RPMI7951 (cell line): ENCODE results near the gene YWHAQ. TPM values are rescaled to one million over a fixed set of nuclear protein-coding genes. Genes with fewer than 3 reads are reported as not detected.
"Not testable (repeated sequence)": the region's sequence is repeated elsewhere in the genome, so short reads cannot be mapped to it uniquely, and the experiment has no call there.

Experiments used
- DNase-seq: peaks from one replicate; pipeline ENCODE4 v3.0.0-alpha.2; 2012; ENCODE audit warnings: low read depth
- total RNA-seq: library from RNA; depleted of rRNA; stranded (reverse); fragments of >200 nt; shearing (Covaris generic); gene quantifications from 2 replicates; pipeline ENCODE4 v1.2.3, GENCODE V29; 2014

Gene YWHAQ
- total RNA-seq, 1 experiment from 2014 or later, result 1,267 TPM

DNA sequence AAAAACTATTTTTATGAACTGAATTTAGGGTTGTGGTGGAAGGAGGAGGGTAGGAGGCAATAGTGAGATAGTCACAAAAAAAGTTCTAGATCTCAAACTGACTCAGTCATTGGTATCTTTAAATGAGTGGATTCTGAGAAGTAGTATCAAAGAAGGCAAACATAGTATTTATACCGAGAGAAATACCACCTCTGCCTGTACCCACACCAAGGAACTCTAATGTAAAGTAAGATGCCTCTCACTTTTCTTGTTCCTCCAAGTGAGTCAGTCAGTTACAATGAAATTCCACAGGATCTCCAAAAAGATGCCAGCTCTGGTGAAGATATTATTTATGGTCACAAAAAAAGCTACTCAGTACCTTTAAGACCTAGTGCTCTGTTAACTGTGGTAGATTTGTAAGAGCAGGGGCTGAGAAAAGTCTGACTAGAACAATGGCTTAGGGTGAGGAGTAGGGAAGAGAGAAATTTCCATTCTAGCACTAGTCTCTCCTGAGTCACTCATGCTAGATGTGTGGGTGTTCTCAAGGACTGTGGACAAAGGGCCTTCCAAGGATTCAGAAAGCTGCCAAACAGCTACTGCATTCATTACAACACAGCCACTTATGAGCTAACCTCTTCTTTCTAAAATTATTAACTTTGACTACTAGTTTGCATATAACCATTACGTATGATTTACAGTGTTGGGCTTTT is 36.3 kb downstream of the YWHAQ start:
- peak; percentile 85 for DNase-seq

DNA sequence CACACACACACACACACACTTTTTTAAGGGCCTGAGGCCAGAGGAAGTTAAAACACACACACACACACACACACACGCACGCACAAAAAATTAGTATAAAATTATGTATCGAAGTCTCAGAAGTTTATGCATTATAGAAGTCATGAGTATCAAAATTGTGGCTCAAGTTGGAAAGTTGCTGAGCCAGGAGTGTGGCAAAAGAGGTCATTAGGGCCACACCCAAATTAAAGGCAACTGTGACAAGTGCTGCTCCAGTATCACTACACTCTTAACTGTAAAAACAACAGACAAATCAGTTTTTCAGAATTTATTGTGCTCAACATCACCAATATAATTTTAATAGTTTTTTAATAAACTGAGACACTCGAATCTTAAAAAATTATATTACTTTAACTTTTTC is 36.9 kb downstream of the YWHAQ start:
- DNase-seq, result no peak

DNA sequence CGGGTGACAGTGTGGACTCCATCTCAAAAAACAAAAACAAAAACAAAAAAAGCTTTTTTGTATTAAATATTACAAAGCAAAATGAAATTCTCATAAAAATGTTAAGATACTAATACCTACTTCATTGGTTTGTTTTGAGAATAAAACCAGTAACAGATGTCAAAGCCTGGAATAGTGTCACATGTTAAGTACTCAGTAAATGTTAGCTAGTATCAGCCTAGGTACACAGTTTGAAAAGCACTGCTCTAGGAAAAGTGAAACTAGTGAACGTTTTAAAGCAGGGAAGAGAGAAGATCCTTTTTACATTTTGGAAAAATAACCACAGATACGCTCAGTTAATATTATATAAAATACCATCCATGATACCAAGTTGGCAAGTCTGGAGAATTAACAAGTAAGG is 38.1 kb downstream of the YWHAQ start:
- no peak for DNase-seq

DNA sequence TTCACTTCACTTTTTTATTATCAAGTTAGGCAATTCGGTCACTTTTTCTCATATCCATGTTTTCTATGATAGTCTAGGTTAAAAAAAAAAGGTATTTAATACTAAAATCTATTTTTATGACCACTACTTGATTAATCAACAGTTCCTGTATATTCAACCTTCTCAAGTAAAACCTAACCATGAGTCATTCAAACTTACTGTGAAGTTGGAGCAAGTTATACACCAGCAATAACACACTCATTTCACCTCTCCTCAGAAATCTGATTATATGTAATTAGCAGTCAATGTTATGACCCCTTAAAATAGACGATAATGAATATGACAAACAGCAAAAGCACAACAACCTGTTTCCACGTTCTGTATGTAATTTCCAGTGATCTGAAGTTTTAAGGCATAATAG is 40.2 kb downstream of the YWHAQ start:
- DNase-seq, result no peak

DNA sequence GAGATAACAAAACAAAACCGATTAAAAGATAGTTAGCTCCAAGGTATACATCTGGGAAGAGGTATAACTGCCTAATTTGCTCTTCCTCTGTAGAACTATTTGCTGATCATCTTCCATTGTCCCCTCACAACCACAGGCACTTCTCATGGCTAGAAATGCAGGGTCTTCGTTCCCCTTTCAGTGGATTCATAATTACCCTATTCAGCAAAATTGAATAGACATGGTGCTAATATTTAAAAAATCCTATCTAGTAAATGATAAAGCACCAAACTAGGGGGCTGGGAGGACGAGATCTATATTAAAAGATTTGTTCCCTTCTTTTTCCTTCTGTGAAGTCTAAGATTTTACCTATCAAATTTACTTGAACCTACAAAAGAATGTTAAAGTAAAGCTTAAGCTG is 44.3 kb downstream of the YWHAQ start:
- DNase-seq, result no peak

DNA sequence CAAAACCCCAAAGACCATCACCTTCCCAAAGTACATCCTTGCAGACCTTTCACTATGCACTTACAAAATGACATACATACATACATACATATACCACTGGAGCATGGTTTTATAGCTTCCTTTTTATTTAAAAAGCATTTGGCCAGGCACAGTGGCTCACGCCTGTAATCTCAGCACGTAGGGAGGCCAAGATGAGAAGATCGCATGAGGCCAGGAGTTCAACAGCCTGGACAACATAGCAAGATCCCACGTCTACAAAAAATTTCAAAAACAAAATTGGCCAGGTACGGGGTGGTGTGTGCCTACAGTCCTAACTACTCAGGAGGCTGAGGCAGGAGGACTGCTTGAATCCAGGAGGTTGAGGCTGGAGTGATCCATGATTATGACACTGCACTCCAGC is 45.3 kb downstream of the YWHAQ start:
- DNase-seq, result no peak

DNA sequence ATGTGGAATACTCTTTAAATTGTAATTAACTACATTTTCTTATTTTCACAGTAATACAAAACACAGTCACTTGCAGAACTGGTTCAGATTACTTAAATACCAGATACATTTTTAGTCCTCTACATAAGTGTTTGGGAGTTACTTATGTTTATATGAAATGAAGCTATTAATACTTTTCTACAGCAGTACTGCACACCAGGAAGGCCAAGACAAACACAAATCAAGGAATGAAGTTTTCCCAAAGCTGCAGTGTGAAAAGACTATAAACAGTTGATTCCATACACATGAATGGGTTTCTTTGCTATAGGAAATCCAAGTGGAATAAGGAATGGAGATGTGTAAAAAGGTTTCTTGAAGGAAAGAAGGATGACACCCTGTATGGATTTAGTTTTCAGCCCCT is 45.9 kb downstream of the YWHAQ start:
- DNase-seq, result not testable (repeated sequence)

DNA sequence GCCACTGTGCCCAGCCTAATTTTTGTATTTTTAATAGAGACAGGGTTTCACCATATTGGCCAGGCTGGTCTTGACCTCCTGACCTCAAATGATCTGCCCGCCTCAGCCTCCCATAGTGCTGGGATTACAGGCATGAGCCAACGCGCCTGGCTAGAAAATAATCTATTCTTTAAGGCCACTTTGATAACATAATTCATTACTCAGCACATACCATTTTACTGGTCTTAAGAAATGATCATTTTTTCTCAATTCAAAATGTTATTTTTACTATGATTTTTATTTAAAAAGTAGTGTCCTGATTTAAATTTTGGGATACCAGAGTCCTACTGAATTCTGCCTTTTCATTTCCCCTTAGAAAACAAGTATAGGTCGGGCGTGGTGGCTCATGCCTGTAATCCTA is 48.2 kb downstream of the YWHAQ start:
- no peak for DNase-seq

DNA sequence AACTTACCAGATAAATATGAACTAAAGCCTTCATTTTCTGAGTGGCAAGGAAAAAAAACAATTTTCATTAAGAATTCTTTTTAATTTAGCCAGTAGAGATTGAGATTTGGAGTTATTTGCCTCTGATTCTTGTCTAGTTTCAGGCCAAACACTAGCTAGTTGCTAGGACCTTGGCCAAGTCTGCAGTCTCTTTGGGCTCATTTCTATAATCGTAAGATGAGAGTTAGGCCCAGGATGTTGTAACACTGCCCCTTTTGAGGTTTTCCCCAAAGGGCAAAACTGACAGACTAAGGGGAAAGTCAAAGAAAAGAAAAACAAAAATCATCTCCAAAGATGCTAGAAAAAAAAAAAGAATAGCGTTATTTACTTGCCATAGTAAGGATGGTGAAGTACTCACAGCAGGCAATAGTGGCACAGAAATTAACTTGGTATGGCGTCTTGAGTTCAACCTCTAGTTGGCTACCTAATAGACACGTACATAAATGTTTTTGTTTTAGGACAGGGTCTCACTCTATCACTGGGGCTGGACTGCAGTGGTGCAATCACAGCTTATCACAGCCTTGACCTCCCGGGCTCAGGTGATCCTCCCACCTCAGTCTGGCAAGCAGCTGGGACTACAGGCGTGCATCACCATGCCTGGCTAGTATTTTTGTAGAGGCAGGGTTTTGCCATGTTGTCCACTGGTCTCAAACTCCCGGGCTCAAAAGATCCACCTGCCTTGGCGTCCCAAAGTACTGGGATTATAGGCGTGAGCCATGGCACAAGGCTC is 52.1 kb downstream of the YWHAQ start:
- no peak for DNase-seq

DNA sequence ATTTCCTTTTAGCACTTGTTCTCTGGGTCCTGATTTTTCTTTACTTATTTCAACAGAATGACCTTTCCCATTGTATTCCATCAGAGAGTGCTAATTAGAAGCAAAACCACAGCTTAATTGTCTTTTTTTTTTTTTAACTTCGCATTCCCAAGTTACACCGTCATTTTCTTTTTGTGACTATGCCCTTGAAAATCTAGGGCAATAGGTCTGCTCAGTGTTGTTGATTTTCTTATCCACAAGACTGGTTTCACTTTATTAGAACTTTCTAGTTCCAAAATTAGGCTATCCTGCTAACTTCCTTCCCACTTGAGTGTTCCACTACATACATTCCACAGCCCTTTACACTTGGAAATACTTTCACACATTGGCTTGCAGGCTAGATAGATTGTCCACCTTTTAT is 56.5 kb downstream of the YWHAQ start:
- DNase-seq, result no peak

DNA sequence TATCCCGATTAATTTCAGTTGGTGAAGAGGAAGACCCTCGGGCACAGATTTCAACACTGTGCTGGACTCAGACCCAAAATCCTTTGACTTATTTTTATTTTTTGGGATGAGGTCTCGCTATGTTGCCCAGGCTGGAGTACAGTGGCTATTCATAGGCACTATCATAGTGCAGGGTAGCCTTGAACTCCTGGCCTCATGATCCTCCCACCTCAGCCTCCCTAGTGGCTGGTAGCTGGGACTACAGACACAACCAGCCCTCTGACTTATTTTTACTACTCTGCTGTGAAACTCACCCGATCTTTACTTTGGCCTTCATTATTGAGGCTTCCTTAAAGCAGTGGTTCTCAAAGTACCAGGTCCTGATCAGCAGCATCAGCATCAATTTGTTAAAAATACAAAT is 57.0 kb downstream of the YWHAQ start:
- no peak for DNase-seq

DNA sequence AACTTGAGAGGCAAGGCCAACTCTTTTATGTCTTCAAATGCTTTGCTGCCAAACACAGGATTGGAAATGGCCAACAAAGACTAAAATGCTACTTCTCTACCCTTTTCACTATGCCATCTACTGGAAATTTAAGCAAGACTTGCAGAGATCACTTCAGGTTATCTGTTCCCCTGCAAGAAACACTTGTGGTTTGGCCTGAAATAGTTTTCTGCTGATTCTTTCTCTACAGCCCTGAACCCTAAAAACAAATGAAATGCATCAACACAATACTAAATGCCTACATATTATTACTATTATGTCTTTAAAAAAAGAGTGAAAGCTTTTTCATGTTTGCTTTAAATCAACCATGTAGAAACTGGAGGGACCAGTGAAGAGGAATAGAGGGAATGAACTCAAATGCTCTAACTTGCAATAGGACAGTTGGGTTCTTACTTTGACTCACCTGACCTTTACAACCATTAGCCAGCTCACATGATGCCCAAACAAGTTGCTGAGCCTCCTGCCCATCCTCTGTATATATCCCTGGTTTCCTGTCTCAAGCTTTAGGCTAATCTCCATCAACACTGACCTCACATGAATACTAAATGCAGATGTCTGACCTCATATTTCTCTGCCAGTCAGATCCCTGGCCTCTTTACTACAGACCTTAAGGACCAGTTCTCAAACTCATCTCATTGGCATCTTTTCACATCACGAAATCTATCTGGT is 57.6 kb downstream of the YWHAQ start:
- DNase-seq, result peak; percentile 60

DNA sequence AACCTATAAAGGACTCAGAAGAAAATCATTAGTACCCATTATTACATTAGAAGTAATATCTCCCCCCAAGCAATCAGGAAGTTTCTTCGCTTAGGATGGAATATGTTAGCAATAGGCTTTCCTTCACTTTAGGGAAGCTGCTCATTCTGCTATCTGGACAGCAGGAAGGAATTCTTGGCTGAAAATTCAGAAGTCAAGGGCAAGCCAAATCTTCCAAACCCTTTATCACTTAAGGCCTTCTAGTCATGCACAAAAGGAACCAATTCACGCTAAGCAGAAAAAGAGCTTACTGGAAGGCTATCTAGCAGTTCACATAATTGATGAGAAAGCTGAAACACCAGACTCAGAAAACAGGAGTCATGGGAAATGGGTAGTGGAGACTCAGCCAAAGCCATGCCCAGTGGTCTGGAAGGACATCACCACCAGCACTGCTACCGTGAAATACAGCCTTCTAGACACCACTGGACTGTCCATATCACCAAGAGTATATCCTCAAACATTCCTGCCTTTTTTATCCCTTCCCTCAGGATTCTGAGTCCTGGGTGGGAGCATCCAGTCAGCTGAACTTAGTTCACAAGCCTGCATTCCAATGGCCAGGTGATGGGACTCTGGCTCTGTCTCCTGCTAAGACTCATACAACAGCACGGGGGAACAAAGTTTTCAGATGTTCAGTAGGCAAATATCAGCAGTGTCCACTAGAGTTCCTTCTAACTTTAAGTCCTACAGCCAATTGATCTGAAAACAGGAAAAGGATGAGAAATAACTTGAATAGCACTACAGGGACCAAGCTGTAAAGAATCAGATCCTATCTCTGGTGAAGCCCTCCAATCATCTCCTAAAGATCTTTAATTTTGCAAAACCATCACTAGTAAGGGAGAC is 60.4 kb downstream of the YWHAQ start:
- peak; percentile 31 for DNase-seq

DNA sequence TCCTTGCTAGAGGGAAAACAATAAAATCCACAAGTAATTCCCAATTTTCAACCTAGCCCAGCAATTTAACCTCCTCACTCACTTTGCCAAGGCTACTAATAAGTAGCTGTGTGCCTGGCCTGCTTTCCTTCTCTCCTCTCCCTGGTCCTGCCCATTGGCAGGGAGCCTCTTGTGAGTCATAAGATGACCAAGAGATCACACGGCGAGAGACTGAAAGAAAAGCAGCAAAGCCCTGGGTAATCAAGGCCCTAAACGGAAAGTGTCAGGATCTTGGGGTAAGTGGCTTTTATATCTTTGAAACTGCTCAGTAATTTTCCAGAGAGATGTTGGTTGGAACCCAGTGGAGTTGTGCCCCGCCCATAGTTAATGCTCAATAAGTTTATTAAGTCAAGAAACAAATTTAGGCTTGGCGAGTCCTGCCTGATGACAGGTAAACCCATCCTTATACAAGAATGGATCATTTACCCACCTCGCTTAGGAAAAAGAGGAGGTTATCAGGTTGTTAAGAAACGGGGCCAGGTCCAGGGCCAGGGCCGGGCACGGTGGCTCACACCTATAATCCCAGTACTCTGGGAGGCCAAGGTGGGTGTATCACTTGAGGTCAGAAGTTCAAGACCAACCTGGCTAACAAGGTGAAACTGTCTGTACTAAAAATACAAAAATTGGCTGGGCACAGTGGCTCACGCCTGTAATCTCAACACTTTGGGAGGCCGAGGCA is 65.2 kb downstream of the YWHAQ start:
- DNase-seq, result peak; percentile 98

DNA sequence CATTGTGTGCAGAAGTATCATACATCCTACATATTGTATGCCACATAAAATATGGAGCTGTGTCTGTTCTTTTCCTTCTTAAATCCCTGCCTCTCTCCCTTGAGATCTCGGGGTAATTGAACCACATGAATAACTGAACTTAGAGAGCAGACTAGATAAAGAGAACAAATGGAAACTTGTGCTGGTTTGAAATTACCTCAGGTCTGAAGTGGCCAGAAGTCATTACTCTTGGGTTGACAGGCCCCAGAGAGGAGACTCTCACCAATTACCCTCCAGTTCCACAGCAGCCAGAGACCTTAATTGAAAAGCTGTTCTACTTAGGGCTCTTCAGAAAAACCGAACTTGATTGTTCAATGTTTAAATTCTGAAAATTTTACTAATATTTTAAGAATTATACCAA is 70.2 kb downstream of the YWHAQ start:
- no peak for DNase-seq

DNA sequence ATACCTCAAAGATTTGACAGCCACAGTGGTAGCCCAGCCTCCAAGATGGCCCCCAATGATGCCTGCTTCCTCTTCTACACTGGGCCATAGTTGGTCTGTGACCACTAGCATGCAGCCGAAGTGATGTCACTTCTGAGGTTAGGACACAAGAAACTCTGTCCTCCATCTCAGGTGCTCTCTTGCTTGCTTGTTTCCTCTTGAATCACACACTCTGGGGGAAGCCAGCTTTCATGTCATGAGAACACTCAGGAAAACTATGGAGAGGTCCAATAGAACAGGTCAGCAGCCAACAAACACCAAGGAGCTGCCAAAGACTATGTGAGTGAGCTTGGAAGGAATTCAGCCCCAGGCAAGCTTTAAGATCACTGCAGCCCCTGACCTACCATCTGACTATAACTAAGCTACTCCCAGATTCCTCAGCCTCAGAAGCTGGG is 71.8 kb downstream of the YWHAQ start:
- peak; percentile 100 for DNase-seq

DNA sequence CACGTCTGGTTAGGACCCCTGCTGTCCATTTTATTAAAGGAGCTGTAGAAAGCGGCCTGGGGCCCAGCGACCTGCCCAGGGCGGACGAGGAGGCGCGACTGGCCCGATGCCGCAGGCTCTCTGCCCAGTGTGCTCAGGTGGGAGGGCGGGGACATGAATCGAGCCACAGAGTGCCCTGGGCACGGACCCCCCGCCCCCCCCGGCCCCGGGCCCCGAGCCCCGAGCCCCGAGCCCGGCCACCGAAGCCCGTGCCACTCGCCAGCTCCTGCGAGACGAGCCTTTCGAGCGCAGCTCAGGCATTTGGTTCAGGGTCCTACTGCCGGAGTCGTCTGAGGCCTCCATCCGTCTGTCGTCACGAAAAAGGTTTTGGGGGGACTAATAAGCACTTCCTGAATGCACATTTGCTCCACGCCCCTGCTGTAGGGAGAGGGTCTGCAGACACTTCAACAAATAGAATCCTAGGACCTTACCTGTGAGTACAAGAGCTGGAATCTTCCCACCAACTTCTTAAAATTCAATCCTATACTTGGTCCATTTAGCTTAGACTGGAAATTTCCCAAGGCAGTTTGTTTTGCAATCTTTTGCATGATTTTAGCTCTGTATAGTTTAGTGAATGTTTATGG is 74.6 kb downstream of the YWHAQ start:
- no peak for DNase-seq

DNA sequence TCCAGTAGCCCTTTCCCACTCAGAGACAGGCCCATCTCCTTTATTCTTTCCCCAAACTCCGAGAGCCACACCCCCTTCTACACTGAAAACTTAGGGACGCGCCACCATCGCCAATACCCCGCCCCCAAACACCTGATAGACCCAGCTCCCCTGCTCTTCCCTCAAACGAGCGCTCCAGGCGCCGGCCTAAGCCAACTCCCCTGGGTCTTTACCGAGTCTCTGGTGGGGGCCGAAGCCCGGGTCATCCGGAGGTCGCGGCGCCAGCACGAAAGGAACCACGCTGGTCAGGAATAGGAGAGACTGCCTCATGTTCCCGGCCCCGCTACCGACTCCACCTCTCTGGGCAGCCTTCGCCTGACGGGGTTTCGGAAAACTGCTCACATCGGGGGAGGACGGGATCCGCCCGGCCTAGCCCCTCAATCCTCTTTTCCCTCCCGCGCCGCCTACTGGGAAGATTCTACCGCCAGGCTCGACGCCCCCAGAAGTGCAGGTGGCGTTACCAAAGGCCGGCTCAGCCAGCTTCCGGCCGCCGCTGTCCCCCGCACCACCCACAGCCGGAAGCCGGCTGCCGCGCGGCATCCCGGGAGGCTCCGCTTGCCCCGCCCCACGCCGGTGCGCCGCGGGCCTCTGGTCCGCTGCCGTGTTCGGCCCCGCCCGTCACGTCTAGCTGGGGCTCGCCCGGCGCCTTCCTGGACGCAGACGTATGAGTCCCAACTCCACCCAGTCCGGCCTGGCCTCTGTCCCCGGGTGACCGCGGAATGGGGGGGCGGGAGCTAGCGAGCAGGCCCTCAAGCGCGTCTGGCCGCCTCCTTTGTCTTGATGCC is 75.3 kb downstream of the YWHAQ start, which contains the start of gene ADAM17:
TSS of gene ADAM17 (minus strand) at position 534 of the 824 bp plus-strand sequence. CDS start at position 309, 225 bp downstream.
- DNase-seq, result peak; percentile 99

DNA sequence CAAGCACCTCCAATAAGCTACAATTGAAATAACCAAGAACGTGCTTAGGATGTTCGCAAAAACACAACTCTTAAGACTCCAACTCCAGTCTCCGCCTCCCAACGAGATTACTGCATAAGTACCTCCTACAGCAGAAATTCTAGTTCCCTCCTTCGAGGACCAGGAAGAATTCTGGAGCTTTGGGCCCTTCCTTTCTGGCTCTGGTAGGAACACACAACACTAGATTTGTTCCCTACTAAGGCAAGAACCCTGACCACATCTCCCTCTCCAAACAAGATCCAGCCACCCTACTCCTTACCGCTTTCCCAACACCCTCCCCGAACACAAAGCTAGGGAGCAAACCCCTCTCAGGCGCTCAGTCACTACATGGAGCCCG is 75.9 kb downstream of the YWHAQ start:
- DNase-seq, result peak; percentile 83
